Stimulated activated naive CD8-positive, alpha-beta T cell treated with anti-CD3 and anti-CD28 coated beads, Interleukin-15, Interleukin-2, amounts not matched to agents 100 ng/mL and 50 ng/mL, for 24 hours (primary cell): ENCODE results near the gene SLC43A2.
"Not testable (repeated sequence)": the region's sequence is repeated elsewhere in the genome, so short reads cannot be mapped to it uniquely, and the experiment has no call there.

Experiments used
- H3K27ac Mint-ChIP-seq: one replicate; pipeline ENCODE4 v1.8.0; 2021; ENCODE audit warnings: mild to moderate bottlenecking, mixed read lengths
- H3K27me3 Mint-ChIP-seq: one replicate; pipeline ENCODE4 v1.8.0; 2021; ENCODE audit warnings: mixed read lengths
- H3K36me3 Mint-ChIP-seq: one replicate; pipeline ENCODE4 v1.8.0; 2021; ENCODE audit warnings: low read depth, mixed read lengths
- H3K4me1 Mint-ChIP-seq: one replicate; pipeline ENCODE4 v1.8.0; 2021; ENCODE audit warnings: low read depth, mixed read lengths
- H3K4me3 Mint-ChIP-seq: one replicate; pipeline ENCODE4 v1.8.0; 2021; ENCODE audit warnings: mild to moderate bottlenecking, mixed read lengths
- H3K9me3 Mint-ChIP-seq: one replicate; pipeline ENCODE4 v1.8.0; 2021; ENCODE audit warnings: mixed read lengths

Gene SLC43A2

DNA sequence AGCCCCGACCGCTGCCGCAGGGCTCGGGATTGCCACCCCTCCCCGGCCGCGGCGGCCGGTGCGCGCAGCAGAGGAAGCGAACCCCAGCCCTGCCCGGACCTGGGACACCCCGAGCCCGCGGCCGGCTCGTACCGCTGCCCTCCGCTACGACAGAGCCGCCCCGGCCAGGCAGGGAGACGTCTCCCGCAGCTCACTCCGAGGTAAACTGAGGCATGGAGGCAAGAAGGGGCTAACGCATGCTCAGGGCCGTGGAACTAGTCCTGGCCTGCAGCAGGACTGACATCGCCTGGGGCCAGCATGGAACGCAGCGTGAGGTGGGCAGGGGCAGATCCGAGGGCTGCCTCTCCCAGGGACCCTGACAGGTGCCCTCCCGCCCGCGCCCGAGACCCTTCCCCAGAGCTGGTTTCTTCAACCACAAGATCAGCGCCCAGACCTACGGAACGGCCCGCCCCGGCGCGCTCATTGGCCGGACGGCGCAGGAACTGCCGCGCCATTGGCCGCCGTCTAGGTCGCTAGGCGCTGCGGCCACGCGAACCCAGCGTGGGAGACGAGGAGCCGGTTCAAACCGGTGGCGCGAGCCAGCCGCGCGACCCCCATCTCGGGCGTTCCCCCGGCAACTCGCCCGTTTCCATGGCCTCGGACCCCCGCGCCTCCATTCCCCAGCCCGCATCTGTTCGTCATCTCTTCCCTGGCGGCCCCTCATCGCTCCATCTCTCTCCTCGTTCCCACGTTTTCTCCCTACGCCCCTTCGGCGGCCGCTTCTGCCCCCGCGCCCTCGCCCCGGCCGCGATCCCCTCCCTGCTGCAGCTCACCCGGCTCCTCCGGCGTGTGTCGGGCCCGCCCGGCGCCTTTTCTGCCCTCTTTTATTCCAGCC, at the start of gene SLC43A2:
Gene SLC43A2, minus strand, starts transcription at position 853 of the 874 bp plus-strand sequence. CDS start 960 bp downstream, outside the sequence.
- Mint-ChIP-seq H3K4me3 (peak within 1 kb of the TSS; percentile 89), H3K36me3 (no peaks in the 10 kb centered on the region), H3K4me1 (peaks cover 27% of the 10 kb centered on the region), H3K9me3 (no peaks in the 10 kb centered on the region), H3K27me3 (peaks cover 11% of the 10 kb centered on the region), H3K27ac (peak within 1 kb of the TSS; percentile 93)

DNA sequence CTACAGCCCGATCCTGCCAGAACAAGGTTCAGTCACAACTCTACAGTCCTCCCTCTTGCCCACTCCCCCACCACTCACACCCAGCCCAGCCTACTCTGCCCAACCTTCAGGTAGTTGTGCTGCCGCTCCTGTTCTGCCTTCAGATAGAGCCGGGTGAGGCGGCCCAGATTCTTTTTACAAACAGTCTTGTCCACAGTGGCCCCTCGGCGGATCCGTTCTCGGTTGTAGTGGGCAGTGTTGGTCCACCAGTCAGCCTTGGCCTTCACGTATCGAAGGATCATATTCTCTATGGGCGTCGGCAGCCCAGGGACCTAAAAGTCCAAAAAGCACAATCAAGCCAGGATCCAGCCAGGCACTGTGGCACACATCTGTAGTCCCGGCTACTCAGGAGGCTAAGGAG, 47.8 kb upstream of the SLC43A2 start:
- Mint-ChIP-seq H3K27me3 (no peaks in the 10 kb centered on the region), H3K4me1 (peaks cover 12% of the 10 kb centered on the region), H3K4me3 (no peak overlapping the region), H3K9me3 (no peaks in the 10 kb centered on the region), H3K36me3 (peaks cover 83% of the 10 kb centered on the region), H3K27ac (no peak overlapping the region)

DNA sequence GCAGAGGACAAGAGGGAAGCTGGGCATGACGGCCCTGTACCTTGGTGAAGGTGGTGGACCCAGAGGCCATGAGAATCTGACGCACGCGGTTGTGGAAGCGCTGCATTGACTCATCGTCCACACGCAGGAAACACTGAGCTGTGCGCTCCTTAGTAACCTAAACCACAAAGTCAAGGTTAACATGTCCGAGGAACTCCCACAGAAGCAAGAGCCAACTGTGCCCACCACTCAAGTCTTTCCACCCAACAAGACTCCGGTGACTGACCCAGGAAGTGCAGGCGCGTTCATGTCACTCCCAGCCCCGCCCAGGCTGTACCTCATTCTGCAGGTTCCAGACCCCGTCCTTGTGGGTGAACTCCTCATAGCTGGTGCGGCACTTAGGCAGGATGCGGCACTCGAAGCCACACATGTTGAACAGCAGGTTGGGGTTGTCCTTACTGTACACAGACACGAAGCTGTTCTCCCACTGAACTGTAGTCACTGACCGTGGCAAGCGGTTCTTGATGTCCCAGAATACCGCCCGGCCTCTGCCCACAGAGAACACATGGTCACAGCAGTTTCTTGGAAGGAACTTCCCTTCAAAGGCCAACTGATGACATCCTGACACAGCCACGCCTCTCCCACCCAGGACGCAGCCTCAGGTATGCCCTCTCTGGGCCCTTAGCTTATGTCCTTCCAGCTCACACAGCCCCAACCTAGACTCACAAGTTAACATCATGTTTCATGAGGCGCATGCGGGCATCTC, 44.6 kb upstream of the SLC43A2 start:
- no peaks in the 10 kb centered on the region for H3K9me3 Mint-ChIP-seq
- no peaks in the 10 kb centered on the region for H3K27me3 Mint-ChIP-seq
- H3K27ac Mint-ChIP-seq, result peak overlapping the region; percentile 12
- H3K4me1 Mint-ChIP-seq, result peaks cover 11% of the 10 kb centered on the region
- H3K36me3 Mint-ChIP-seq, result peaks cover 80% of the 10 kb centered on the region
- H3K4me3 Mint-ChIP-seq, result no peak overlapping the region

DNA sequence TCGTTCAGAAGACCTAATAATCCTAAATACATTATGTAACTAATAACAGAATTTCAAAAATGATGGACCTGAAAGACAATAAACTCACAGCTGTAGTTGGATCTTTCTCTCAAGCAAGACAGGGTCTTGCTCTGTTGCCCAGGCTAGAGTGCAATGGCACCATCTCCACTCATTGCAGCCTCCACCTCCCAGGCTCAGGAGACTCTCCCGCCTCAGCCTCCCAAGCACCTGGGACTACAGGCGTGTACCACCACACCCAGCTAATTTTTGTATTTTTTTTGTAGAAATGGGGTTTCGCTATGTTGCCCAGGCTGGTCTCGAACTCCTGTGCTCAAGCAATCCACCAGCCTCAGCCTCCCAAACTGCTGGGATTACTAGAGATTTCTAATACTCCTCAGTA, 35.3 kb upstream of the SLC43A2 start:
- not testable (repeated sequence) for H3K27me3 Mint-ChIP-seq, H3K4me1 Mint-ChIP-seq, H3K9me3 Mint-ChIP-seq, H3K4me3 Mint-ChIP-seq
- Mint-ChIP-seq H3K36me3 (peaks cover 76% of the 10 kb centered on the region), H3K27ac (peak overlapping the region; percentile 45)

DNA sequence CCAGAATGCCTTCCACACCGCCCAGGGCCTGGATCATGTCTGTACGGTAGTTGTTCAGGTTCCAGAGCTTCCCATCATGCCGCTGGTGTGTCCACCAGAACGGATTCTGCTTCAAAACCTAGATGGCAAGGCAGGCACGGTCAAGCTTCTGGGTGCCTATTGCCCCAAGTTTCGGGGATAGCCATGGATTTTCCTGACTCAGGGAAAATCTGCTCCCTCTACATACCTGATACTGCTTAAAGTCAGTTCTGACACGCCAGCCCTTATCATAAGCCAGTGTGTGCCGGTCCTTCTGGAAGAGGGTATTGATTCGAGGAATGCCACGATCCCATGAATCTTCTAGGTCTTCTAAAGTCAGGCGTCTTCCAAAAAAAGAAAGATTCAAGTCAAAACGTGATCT, 32.4 kb upstream of the SLC43A2 start:
- Mint-ChIP-seq H3K4me1 (no peaks in the 10 kb centered on the region), H3K36me3 (peaks cover 81% of the 10 kb centered on the region), H3K27ac (no peak overlapping the region), H3K27me3 (no peaks in the 10 kb centered on the region), H3K4me3 (no peak overlapping the region), H3K9me3 (no peaks in the 10 kb centered on the region)

DNA sequence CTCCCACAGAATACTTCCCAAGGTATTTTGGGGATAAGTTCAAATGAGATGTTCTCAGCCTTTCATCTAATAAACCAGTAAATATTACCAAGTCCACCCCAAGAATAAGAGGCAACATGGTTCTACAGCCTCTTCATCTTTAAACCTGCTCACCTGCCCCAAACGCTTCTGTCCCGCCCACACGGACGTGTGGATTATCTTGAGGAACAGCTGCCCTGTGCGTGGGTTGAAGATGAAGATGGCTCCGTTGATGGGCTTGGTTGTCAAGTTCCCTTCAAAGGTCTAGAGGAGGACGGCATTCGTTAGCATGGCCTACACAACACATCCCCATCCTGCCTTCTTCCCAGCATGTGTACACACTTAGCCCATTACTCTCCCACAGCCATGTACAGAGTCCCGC, 29.5 kb upstream of the SLC43A2 start:
- no peaks in the 10 kb centered on the region for H3K4me1 Mint-ChIP-seq
- H3K27me3 Mint-ChIP-seq, result no peaks in the 10 kb centered on the region
- H3K27ac Mint-ChIP-seq, result no peak overlapping the region
- peaks cover 80% of the 10 kb centered on the region for H3K36me3 Mint-ChIP-seq
- H3K4me3 Mint-ChIP-seq, result no peak overlapping the region
- no peaks in the 10 kb centered on the region for H3K9me3 Mint-ChIP-seq

GRCh38 chr17:1653735-1654134, 25.1 kb upstream of the SLC43A2 start:
- Mint-ChIP-seq H3K4me1 (peaks cover 12% of the 10 kb centered on the region), H3K27ac (no peak overlapping the region), H3K4me3 (no peak overlapping the region), H3K27me3 (no peaks in the 10 kb centered on the region), H3K36me3 (peaks cover 71% of the 10 kb centered on the region), H3K9me3 (no peaks in the 10 kb centered on the region)

- H3K27ac Mint-ChIP-seq, H3K27me3 Mint-ChIP-seq, H3K4me3 Mint-ChIP-seq, H3K9me3 Mint-ChIP-seq: not testable (repeated sequence)
- Mint-ChIP-seq H3K36me3 (peaks cover 62% of the 10 kb centered on the region), H3K4me1 (peaks cover 18% of the 10 kb centered on the region)
These were observed 24.2 kb upstream of the SLC43A2 start for GRCh38 chr17:1652794-1653193.

- H3K27ac Mint-ChIP-seq, result no peak overlapping the region
- peaks cover 51% of the 10 kb centered on the region for H3K36me3 Mint-ChIP-seq
- H3K4me1 Mint-ChIP-seq, result peaks cover 24% of the 10 kb centered on the region
- H3K9me3 Mint-ChIP-seq, result no peaks in the 10 kb centered on the region
- H3K4me3 Mint-ChIP-seq, result no peak overlapping the region
- H3K27me3 Mint-ChIP-seq, result no peaks in the 10 kb centered on the region
These were observed 22.9 kb upstream of the SLC43A2 start for GRCh38 chr17:1651559-1651844.

DNA sequence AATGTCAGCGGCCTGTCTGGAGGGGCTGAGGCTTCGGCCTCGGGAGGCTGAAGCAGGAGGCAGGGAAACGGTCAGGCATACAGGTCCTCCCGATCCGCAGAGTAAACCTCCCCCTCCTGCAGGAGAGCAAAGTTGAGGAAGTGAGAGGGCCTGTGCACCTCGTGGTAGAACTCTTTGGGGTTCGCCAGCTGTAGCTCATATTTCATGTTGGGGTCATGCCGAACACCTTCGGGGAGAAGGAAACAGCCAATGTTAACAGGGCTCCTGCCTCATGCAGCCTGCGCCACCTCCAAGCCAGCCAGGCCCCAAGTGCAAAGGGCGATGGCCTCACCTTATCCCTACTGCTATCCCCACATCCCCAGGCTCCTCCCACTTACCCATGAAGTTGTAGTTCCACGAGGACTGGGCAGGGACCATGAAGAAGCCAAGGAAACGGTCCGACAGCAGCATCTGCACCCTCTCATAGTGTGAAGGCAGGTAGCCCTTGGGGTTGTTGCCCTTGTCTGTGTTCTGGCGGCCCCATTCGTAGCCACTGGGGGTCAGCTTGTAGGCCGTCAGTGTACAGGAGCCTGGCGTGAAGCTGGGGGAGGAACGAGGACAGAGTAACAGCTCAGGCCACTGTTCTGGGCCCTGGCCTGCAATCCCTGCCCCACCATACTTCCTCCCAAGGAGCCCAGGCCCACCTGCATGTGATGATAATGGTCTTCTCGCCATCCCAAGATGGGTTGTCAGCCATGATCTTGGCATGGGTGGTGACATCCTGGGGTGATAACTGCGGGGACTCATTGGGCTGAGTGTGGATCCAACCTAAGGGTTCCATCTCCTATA, 22.3 kb upstream of the SLC43A2 start:
- peaks cover 27% of the 10 kb centered on the region for H3K4me1 Mint-ChIP-seq
- no peaks in the 10 kb centered on the region for H3K27me3 Mint-ChIP-seq
- H3K9me3 Mint-ChIP-seq, result no peaks in the 10 kb centered on the region
- H3K36me3 Mint-ChIP-seq, result peaks cover 46% of the 10 kb centered on the region
- no peak overlapping the region for H3K4me3 Mint-ChIP-seq
- no peak overlapping the region for H3K27ac Mint-ChIP-seq

- Mint-ChIP-seq H3K27me3 (no peaks in the 10 kb centered on the region), H3K36me3 (peaks cover 41% of the 10 kb centered on the region), H3K4me3 (peak within 1 kb of the TSS; percentile 66), H3K27ac (peak within 1 kb of the TSS; percentile 67), H3K4me1 (peaks cover 37% of the 10 kb centered on the region), H3K9me3 (no peaks in the 10 kb centered on the region)
These were observed 21.3 kb upstream of the SLC43A2 start, which contains the start of gene RILP for GRCh38 chr17:1649844-1650501. Gene RILP (minus strand): TSS chr17:1649866. CDS start chr17:1649804, 62 bp downstream.

DNA sequence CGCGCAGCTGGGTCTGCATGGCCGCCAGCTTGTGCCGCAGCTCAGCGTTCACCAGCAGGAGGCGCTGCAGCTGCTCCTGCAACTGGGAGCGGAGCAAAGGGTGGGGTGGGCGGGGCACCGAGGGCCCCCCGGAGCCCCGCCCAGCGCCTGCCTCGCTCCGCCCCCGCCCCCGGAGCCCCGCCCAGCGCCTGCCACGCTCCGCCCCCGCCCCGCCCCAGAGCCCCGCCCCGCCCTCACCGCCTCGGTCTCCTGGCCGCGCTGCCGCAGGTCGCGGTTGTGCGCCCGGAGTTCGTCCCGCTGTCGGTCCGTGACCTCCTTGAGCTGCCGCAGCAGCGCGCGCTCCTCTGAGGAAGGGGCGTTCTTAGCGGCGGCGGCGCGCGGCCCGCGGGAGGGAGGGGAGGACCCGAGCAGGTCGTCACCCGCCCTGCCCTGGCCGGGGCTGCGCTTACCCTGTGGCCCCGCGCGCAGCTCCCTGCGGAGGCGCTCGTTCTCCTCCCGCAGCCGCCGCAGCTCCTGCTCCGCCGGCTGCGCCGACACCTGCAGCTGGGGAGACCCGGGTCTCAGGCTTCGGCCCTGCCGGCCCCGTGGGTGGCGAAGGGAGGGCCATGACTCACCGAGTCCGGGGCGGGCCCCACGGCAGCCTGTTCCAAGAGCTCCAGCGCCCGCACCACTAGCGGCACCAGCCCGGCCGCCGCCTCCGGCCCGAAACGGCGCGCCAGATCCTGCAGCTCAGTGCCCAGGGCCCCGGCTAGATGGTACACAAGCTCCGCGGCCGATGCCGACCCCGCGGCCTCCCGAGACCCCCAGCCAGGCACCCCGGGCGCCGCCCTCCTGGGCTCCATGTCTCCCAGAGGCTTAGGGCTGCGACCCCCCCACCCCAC, 20.6 kb upstream of the SLC43A2 start:
- H3K27ac Mint-ChIP-seq, result no peak overlapping the region
- peaks cover 44% of the 10 kb centered on the region for H3K4me1 Mint-ChIP-seq
- H3K4me3 Mint-ChIP-seq, result peak overlapping the region; percentile 32
- peaks cover 36% of the 10 kb centered on the region for H3K36me3 Mint-ChIP-seq
- H3K9me3 Mint-ChIP-seq, result no peaks in the 10 kb centered on the region
- H3K27me3 Mint-ChIP-seq, result no peaks in the 10 kb centered on the region

DNA sequence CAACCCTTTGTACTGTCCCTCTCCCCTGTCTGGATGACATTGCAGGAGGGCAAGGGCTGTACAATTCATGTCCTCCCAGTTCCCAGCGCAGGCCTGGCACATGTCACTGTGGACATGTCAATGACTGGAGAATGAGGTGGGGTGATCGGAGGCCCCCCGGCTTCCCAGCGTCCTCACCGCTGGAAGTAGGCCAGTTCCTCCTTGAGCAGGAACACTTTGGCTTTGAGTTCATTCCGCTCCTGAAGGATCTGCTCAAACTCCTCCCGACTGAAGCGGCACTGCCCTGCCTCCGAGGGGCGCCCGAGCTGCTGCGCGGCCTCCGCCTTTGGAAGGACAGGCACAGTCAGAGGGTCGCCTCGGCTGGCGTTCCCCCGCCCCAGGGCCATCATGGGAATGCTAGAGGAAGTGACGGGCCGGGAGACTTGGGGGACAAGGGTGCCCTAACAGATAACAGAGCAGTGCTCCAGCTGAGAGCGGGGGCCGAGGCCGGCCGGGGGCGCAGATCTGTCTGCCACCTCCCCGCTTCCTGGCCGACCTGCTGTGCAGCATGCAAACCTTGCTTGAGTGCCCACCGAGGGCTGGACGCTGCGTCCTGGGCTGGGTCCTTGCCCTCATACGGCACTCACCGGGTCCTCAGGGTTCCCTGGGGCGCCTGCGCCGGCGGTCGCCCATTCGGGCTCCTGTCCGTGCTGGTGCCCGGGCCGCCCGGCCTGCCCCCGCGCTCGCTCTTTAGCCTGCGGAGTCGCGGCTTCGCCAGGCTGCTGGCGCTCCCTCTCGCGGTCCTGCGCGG, 19.7 kb upstream of the SLC43A2 start:
- Mint-ChIP-seq H3K36me3 (peaks cover 28% of the 10 kb centered on the region), H3K4me1 (peaks cover 49% of the 10 kb centered on the region), H3K27me3 (no peaks in the 10 kb centered on the region), H3K9me3 (no peaks in the 10 kb centered on the region), H3K27ac (no peak overlapping the region), H3K4me3 (peak overlapping the region; percentile 47)
